GM18517 (cell line): ENCODE data around the gene POLR2B.
"Not testable (repeated sequence)": the region's sequence is repeated elsewhere in the genome, so short reads cannot be mapped to it uniquely, and the experiment has no call there.

Source experiments
- ATAC-seq: cut with Tn5 transposase; IDR thresholded peaks from one replicate; pipeline ENCODE4 v1.9.1; 2021; ENCODE audit warnings: mild to moderate bottlenecking, moderate library complexity; ENCODE audit not compliant: unreplicated experiment

The POLR2B gene

DNA sequence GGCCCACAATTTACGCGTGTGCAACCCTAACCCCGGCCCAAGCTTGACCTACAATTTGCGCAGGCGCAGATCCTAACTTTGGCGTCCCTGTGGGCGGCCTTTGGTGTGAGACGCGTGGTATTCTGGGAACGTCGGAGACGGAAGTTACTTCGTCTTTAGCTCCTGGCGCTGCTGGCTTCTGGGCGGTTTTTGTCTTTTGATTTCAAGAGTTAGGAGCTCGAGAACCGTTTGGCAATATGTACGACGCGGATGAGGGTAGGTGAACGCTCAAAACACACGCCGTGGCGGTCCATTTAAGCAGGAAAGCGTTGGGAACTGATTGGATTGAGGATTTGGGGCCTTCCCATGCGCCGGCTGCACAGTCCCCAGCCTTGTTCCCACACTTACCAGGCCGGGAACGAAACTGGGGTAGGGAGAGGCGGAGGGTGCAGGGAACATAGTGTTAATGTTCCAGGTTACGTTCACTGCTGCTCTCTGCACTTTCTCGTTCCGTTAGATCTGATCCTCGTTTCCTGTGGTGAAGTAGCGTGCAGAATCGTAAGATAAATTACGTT lies at the start of gene POLR2B:
POLR2B (plus strand) TSS at position 147 of the 554 bp plus-strand sequence; CDS start at position 237, 90 bp downstream.
- ATAC-seq, result peak; percentile 51

DNA sequence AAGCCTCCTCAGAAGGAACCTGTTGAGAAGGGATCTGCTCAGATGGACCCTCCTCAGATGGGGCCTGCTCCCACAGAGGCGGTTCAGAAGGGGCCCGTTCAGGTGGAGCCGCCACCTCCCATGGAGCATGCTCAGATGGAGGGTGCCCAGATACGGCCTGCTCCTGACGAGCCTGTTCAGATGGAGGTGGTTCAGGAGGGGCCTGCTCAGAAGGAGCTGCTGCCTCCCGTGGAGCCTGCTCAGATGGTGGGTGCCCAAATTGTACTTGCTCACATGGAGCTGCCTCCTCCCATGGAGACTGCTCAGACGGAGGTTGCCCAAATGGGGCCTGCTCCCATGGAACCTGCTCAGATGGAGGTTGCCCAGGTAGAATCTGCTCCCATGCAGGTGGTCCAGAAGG lies 48.1 kb upstream of the POLR2B start:
- no peak for ATAC-seq

DNA sequence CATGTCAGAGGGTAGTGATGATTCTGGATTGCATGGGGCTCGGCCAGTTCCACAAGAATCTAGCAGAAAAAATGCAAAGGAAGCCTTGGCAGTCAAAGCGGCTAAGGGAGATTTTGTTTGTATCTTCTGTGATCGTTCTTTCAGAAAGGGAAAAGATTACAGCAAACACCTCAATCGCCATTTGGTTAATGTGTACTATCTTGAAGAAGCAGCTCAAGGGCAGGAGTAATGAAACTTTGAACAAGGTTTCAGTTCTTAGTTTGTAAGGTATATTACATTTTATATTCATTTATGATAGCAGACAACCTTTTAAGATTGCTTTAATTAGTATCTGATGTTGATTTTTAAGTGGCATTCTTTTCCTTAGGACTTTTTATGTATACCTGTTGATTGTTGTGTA lies 46.8 kb upstream of the POLR2B start:
- ATAC-seq, result no peak

DNA sequence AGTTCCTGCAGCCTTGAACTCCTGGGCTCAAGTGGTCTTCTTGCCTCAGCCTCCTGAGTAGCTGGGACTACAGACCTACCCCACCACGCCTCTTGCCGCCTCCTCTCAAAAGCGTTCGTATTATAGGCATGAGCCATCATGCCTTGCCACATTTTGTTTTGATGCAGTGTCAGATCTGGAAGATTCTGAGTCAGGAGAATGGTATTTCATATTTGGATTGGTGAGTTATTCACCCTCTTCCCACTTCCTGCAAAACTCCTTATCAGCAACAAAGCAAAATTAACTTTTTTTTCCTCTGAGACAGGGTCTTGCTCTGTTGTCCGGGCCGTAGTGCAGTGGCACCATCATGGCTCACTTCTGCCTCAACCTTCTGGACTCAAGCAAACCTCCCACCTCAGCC lies 41.4 kb upstream of the POLR2B start:
- ATAC-seq, result no peak

DNA sequence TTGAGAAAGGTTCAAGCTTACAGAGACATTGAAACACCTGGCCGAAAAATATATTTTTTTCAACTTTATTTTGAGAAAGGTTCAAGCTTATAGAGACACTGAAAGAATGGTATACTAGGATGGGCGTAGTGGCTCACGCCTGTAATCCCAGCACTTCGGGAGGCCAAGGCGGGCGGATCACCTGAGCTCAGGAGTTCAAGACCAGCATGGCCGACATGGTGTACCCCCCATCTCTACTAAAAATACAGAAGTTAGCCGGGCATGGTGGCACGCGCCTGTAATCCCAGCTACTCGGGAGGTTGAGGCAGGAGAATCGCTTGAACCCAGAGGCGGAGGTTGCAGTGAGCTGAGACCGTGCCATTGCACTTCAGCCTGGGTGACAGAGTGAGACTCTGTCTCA lies 38.9 kb upstream of the POLR2B start:
- not testable (repeated sequence) for ATAC-seq

DNA sequence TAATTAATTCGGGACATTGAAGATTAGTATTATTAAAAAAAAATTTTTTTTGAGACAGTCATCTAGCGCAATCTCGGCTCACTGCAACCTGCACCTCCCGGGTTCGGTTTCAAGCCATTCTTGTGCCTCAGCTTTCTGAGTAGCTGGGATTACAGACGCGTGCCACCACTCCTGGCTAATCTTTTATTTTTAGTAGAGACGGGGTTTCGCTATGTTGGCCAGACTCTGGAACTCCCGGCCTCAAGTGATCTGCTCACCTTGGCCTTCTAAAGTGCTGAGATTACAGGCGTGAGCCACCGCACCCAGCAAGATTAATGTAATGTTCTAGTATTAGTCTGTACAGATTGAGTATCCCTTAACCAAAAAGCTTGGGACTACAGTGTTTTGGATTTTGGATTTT lies 38.3 kb upstream of the POLR2B start:
- ATAC-seq, result no peak

DNA sequence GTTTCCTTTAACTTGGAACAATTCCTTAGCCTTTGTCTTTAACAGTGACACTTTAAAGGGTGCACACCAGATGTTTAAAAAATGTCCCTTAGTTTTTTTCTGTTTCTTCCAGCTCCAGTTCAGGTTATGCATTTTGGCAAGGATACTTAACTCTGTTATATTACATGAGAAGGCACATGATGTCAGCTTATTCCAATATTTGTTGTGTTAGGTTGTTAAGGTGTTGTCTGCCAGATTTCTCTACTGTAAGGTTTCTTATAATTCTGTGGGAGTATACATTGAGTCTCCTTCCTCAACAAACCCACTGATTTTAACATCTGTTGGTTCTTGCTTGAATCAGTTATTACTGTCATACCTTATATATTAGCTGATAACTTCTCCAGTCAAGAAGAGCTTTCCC lies 37.7 kb upstream of the POLR2B start:
- no peak for ATAC-seq

DNA sequence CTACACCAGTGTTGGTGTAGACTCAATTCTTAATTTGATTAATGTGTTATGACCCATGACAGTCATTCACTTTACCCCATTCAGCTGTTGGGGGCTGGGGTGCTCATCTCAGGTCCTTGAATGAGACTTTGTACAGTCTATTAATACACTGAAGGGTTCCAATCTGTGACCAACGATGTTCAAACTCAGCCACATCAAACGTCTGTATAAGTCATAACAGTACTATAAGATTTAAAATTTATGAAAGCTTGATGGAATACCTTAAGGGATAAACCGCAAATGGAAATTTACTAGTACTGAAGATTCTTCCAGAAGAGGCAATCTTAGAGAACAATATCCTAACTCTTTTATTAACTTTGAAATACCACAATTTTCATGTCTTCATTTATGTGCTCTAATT lies 37.3 kb upstream of the POLR2B start:
- ATAC-seq, result no peak

DNA sequence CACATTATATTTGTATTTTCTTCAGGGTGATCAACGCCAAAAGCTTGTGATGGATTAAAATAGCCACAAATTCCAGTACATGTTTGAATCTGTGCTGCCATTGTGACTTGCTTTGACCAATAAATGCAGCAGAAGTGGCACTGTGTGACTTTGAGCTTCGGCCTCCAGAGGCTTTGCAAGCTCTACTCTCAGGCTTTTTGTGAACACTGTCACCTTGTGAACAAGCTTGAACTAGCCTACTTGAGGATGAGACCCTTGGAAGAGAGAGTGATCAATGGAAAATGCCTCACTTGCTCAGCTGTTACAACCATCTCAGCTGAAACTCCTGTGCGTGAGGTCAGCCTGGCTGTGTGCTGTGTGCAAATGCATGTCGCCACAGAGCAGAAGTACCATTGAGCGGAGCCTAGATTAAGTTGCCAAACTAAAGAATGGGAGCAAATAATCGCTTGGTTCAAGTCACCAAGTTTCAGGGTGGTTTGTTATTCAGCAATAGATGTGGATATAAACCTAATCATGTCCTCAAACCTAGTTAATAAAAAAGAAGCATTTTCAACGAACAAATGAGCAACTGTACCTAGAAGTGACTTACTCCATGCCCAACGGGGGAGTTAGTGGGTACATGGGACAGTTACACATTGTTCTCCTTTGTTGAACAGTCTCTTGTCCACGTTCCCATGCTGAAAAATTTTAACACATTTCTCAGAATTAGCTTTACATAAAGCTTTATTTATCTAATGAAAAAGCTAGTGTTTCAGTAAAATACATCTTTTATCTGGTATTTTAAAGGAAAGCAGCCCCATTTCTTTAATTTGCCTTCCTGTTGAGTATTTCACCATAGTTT lies 24.8 kb upstream of the POLR2B start:
- ATAC-seq, result no peak

DNA sequence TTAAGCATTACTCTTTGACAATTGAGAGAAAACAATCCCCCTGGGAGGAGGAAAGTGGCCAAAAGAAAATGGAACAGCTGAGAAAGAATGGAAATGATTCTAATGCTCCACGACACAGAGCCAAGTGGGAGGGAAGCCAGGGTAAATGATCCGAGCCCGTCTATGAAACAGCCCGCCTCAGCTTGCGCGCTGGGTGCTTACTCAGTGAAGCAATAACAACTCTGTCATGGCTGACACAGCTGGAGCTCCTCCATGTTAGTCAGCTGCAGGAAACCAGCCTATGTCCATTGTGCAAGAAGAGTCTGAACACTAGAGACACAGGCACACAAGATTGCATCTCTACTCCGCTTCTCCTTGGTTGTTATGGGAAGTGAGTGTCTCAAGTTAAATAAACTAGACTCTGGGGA lies 20.6 kb upstream of the POLR2B start:
- ATAC-seq, result no peak

DNA sequence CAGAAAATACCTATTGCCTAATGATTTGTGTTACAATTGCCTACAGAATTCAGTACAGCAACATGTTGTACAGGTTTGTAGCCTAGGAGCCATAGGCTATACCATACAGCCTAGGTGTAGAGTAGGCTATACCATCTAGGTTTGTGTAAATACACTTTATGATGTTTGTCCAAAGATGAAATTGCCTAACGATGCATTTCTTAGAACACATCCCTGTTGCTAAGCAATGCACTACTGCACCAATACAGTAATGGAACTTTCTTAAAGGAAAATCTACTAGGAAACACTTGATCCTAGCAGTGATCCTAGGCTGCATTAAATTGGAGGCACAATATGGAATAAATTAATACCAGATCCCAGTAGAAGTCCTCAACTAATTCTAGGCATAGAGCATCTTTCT lies 19.6 kb upstream of the POLR2B start:
- no peak for ATAC-seq

DNA sequence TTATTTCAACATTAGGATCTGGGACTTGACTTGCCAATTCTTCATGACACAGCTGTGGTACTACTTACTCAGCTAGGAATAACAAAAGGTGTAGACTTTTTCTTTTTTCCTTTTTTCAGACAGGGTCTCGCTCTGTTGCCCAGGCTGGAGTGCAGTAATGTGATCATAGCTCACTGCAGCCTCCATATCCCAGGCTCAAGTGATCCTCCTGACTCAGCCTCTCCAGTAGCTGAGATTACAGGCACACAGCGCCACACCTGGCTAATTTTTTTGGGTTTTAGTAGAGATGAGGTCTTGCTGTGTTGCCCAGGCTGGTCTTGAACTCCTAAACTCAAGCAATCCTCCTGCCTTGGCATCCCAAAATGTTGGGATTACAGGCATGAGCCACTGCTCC lies 17.6 kb upstream of the POLR2B start:
- ATAC-seq, result no peak

DNA sequence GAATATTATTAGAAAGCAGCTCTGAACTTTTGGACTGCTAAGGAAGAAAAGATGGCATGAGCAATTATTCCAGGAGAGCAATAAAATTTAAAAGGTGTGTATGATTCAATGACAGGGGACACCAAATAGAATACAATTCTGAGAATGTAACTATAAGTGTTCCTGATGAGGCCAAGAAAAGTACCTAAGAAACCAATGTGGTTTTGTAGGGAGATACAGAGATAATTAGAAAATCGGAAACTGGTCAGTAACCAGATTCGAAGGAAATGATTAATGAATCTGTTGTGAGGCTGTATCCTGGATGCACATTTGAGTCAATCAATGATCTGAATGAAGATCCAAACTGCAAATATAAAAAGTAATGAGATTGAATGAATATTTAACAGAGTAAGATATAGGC lies 7.3 kb upstream of the POLR2B start:
- ATAC-seq, result no peak

DNA sequence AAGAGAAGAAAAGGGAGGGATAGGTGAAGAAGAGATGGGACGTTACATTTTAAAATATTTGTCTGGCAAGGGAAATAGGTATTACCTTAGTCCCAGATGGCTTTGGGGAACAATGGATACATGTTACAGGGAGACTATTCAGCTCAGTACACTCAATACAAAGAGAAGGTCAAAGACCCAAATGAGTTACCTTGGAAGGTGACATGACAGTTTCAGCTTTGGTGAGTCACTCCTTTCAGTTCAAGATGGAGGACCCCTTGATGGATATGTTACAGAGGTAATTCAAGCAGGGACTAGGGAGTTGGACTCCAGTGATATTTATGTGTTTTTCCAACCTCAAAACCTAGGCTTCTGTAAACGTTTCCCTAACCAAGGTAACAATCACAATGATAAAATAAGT lies 6.3 kb upstream of the POLR2B start:
- ATAC-seq, result no peak

DNA sequence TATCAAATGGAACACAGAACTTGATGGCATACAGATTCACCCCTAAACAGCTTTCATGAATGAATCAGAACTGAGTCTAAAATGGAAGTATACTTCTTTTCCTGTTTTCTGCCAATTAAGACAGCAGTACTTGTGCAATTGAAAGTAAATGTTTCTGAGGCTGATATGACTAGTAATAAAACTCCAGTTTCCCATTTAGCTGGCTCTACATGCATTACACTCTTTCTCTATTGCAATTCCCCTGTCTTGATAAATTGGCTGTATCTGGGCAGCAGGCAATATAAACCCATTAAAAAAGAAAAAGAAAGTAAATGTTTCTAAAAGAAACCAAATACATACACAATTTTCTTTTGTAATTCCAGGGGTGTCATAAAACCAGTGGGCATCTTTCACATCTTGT lies 5.9 kb upstream of the POLR2B start:
- no peak for ATAC-seq

DNA sequence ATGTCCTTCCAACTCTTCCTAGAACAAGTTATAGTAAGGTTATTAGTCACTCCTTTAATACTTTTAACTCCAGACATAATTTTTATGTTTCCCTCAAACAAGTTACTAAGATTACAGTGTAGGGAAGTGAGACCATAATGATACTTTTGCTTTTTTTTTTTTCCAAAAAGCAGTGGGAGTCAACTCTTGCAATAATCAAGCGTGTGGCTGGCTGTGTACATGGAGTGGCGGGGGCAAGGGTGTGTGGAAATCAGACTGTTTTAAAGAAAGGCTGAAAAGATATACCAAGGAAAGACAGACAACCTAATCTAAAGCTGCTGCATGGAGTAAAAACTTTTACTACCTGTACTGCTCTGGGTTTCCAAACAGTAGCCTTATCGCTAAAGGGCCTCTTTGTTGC lies 5.4 kb upstream of the POLR2B start:
- ATAC-seq, result no peak

DNA sequence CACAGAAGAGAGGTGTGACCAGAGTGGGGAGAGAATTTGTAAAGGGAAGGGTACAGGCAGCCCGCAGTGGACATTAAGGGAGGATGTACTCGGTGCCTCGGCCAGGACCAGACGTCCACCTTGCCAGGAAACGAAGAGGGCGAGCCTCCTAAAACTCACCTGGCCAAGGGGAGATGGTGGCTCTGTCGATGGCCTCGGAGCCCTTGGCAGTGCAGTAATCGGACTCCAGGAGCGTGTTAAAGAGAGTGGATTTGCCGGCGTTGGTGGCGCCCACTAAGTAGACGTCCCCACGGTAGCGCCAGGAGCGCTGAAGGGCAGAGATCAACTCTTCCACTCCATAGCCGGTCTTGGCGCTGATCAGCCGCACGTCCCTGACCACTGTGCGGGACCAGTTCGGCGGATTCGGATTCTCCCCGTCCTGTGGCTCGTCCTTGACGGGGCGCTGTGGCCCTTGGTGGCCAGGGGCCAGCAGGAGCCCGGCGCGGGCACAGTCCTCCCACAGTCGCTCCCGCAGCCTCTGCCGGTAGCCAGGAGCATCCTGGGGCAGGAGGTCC lies 2.3 kb upstream of the POLR2B start:
- ATAC-seq, result no peak

DNA sequence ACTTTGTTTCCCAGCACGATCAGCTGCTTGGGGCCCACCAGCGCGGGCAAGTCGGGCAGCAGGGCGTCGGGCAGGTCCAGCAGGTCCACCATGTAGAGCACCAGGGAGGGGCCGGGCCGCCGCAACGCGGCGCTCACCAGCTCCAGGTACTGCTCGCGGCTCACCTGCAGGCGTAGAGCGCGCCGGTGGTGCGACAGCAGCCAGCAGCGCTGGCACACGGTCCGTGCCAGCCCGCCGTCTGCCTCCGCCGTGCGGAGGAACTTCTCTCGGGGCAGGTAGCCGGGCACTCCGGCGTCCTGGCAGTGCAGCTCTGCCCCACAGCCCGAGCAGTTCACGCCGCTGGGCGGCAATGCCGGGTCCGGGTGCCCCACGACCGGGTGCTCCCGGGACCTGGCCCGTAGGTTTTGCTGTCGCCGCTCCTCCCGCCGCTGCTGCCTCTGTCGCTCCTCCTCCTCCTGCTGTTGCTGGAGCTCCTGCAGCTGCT lies 1.8 kb upstream of the POLR2B start:
- peak; percentile 17 for ATAC-seq

DNA sequence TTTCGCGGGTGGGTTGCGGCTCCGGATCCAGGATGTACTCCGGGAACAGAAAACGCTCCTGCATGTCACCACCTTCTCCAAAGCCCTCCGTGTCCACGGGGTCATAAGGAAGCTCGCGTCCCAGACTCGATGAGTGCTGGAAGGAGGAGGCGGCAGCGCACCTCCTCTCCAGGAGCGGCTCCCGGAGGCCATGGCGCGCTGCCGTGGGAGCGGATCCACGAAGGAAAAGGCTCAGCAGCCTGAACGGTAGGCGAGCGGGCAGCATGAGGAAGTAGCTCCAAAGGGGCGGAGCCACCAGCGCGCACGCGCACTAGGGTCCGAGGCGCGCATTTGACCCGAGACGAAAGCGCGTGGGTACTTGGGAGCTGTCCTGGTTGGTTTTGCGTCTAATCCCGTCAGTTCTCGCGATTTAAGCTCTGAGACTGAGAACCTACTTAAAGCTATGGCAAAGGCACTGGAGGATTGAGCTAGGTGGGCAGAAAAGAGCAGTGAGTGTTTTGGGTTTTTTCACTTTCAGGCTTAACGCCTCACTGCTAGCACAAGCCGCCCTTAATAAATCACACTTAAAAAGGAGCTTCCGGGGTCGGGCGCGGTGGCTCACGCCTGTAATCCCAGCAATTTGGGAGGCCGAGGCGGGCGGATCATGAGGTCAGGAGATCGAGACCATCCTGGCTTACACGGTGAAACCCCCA lies 1.2 kb upstream of the POLR2B start, which contains the start of gene NOA1:
NOA1 (minus strand) TSS at position 286 of the 692 bp plus-strand sequence; CDS start at position 265, 21 bp downstream.
- ATAC-seq, result peak; percentile 85

DNA sequence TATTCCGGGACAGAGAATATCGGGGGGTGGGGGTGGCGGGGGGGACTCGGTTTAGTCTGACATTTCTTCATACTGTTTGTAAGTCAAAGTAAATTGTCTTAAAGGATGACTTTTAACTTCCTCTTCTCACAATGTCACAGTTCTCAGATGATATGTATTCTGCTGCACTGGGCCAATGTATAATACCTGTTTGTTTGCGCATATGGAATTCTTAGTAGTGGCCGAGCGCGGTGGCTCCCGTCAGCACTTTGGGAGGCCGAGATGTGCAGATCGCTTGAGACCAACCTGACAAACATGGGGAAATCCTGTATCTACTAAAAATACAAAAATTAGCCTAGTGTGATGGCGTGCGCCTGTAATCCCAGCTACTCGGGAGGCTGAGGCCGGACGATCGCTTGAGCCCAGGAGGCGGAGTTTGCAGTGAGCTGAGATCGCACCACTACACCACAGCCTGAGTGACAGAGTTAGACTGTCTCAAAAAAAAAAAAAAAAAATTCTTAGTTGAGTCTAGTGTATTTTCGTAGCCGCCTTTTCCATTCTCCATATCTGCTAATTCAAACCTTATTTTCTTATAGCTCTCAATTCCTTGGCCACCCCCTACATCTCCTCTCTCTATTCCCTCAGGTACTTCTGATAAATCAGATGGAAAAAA lies 851 bp downstream of the POLR2B start:
- ATAC-seq, result no peak

DNA sequence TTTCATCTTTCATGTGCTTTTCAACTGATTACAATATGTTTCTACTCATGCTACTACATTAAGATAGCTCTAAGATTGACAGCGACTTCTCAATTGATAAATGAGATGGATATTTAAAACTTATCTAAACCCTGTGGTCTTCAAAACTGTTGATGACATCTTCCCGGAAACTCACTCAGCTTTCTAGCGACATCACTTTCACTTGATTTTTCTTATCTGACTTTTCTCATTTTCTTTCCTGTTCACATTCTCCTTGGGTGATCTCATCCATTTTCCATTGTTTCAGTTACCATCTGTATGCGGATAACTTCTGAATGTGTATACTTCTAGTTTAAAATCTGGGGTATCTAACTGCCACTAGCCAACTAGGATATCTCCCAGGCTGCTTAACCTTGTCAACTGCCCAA lies 3.1 kb downstream of the POLR2B start:
- no peak for ATAC-seq
